T-helper 22 cell (primary cell): ENCODE data around the gene TENT4B.

Experiments
- DNase-seq: peaks from one replicate; pipeline ENCODE4 v3.0.0-alpha.2; 2020; ENCODE audit warnings: low read depth

TENT4B gene

GRCh38 chr16:50256604-50257003, 103.5 kb downstream of the TENT4B start:
- no peak for DNase-seq

GRCh38 chr16:50257876-50258275, 104.8 kb downstream of the TENT4B start:
- no peak for DNase-seq

GRCh38 chr16:50259334-50260205, 106.5 kb downstream of the TENT4B start:
- DNase-seq = no peak

GRCh38 chr16:50260206-50261159, 107.4 kb downstream of the TENT4B start:
- DNase-seq = no peak

GRCh38 chr16:50261160-50261706, 108.1 kb downstream of the TENT4B start:
- DNase-seq = no peak

GRCh38 chr16:50261707-50262235, 108.7 kb downstream of the TENT4B start:
- no peak for DNase-seq

- no peak for DNase-seq
Observed at GRCh38 chr16:50263060-50263909, 110.2 kb downstream of the TENT4B start.

- no peak for DNase-seq
Observed at GRCh38 chr16:50263940-50264929, 111.1 kb downstream of the TENT4B start.

GRCh38 chr16:50265260-50265659, 112.2 kb downstream of the TENT4B start:
- no peak for DNase-seq

GRCh38 chr16:50265716-50266336, 112.7 kb downstream of the TENT4B start:
- no peak for DNase-seq

- peak; percentile 82 for DNase-seq
Observed at GRCh38 chr16:50266337-50267091, 113.4 kb downstream of the TENT4B start, which contains the start of gene ADCY7. Gene ADCY7, plus strand, starts transcription at chr16:50266551. Its CDS starts 21,629 bp downstream, at chr16:50288180.

- DNase-seq = no peak
Observed at GRCh38 chr16:50267151-50267631, 114.1 kb downstream of the TENT4B start.

GRCh38 chr16:50267651-50268050, 114.5 kb downstream of the TENT4B start:
- no peak for DNase-seq

GRCh38 chr16:50268352-50268751, 115.2 kb downstream of the TENT4B start:
- DNase-seq = no peak

- no peak for DNase-seq
Observed at GRCh38 chr16:50269061-50269705, 116.1 kb downstream of the TENT4B start.

- no peak for DNase-seq
Observed at GRCh38 chr16:50269769-50270509, 116.8 kb downstream of the TENT4B start.

- no peak for DNase-seq
Observed at GRCh38 chr16:50270510-50271147, 117.5 kb downstream of the TENT4B start.
